Natural killer cell (primary cell): ENCODE data around the gene ATXN2. TPM values are rescaled to one million over a fixed set of nuclear protein-coding genes. Genes with fewer than 3 reads are reported as not detected.

Experiments
- ATAC-seq, 3 donors: fragments of 150-1000 bp in 2 of 3; fragments of 200-7000 bp in 1 of 3; cut with Tn5 transposase; 1 replicate in 1 of 3; 2 replicates in 2 of 3; pipeline ENCODE4 v1.10.0; 2021; ENCODE audit warnings: mild to moderate bottlenecking in 2 of 3, moderate library complexity in 2 of 3
- DNase-seq, 2 donors: peaks; one replicate each; pipeline versions ENCODE4 v3.0.0 to v3.0.0-alpha.2; 2013 to 2021; ENCODE audit warnings: mixed read lengths in 1 of 2
- H3K27ac ChIP-seq: one replicate; pipeline ENCODE4 v1.5.1; 2013; ENCODE audit warnings: mild to moderate bottlenecking, low read length
- H3K27me3 ChIP-seq: one replicate; pipeline ENCODE4 v1.6.1; 2013; ENCODE audit warnings: low read length; ENCODE audit not compliant: control insufficient read depth, insufficient read depth
- H3K36me3 ChIP-seq: one replicate; pipeline ENCODE4 v1.6.1; 2013; ENCODE audit warnings: low read length; ENCODE audit not compliant: control insufficient read depth, insufficient read depth
- H3K4me1 ChIP-seq: one replicate; pipeline ENCODE4 v1.6.1; 2013; ENCODE audit warnings: low read length; ENCODE audit not compliant: control insufficient read depth, insufficient read depth
- H3K4me3 ChIP-seq: one replicate; pipeline ENCODE4 v1.5.1; 2013; ENCODE audit warnings: low read length
- H3K9me3 ChIP-seq: one replicate; pipeline ENCODE4 v1.6.1; 2013; ENCODE audit warnings: low read length; ENCODE audit not compliant: control insufficient read depth, insufficient read depth
- H3K27ac Mint-ChIP-seq, 2 donors: one replicate each; pipeline ENCODE4 v1.8.0; 2022; ENCODE audit warnings: mild to moderate bottlenecking in 2 of 2, mixed read lengths in 2 of 2, moderate library complexity in 1 of 2
- H3K27me3 Mint-ChIP-seq, 2 donors: one replicate each; pipeline ENCODE4 v1.8.0; 2022; ENCODE audit warnings: low read depth in 2 of 2, mixed read lengths in 2 of 2
- H3K36me3 Mint-ChIP-seq: one replicate; pipeline ENCODE4 v1.8.0; 2022; ENCODE audit warnings: mixed read lengths
- H3K4me1 Mint-ChIP-seq, 2 donors: one replicate each; pipeline ENCODE4 v1.8.0; 2022; ENCODE audit warnings: mixed read lengths in 2 of 2
- H3K4me3 Mint-ChIP-seq: one replicate; pipeline ENCODE4 v1.8.0; 2022; ENCODE audit warnings: mild to moderate bottlenecking, moderate library complexity, mixed read lengths
- H3K9me3 Mint-ChIP-seq, 2 donors: one replicate each; pipeline ENCODE4 v1.8.0; 2022; ENCODE audit warnings: mixed read lengths in 2 of 2
- CTCF ChIP-seq: fragments of 200-600 bp; IDR thresholded peaks from one replicate; pipeline ENCODE4 v1.8.0; 2022; ENCODE audit warnings: antibody characterized with exemption
- WGBS: methylation state at CpG from one replicate; pipeline ENCODE4 v1.1.7; 2013; ENCODE audit warnings: missing lambda C conversion rate; ENCODE audit not compliant: insufficient coverage; 5-methylcytosine and 5-hydroxymethylcytosine counted together
- intact Hi-C: fragments of 100-400 bp; cut with micrococcal nuclease; formaldehyde crosslinking; loops from one replicate; pipeline ENCODE4 v1.14.2; 2022
- total RNA-seq, 4 donors: library from RNA; stranded (reverse); fragments of 120-200 nt in 1 of 4; gene quantifications; one replicate each; pipeline versions ENCODE4 v1.2.3 to v1.2.4, GENCODE V29; 2013 to 2022

Gene ATXN2
- total RNA-seq, 3 donors from 2014 or later (not counting 1 experiment from before 2014, with no cell fraction given), result 44.9 to 56.5 (median 51.5) TPM

GRCh38 chr12:111578276-111578970 lies 20.7 kb downstream of the ATXN2 start:
- H3K36me3 Mint-ChIP-seq, result no peaks in the 10 kb centered on the region
- peak overlapping the region; percentile 67 to 74 for H3K27ac Mint-ChIP-seq
- TF ChIP-seq CTCF, result no peak
- intact Hi-C loops, result no loop called here
- no peak for DNase-seq
- H3K9me3 Mint-ChIP-seq, result no peaks in the 10 kb centered on the region
- Histone ChIP-seq H3K4me1 (peaks cover 3% of the 10 kb centered on the region), H3K27me3 (no peaks in the 10 kb centered on the region), H3K4me3 (no peak overlapping the region), H3K36me3 (no peaks in the 10 kb centered on the region), H3K27ac (no peak overlapping the region), H3K9me3 (no peaks in the 10 kb centered on the region)
- no peak overlapping the region for H3K4me3 Mint-ChIP-seq
- H3K27me3 Mint-ChIP-seq, result no peaks in the 10 kb centered on the region
- peaks cover 17 to 29% of the 10 kb centered on the region in 2 donors for H3K4me1 Mint-ChIP-seq
- ATAC-seq, result peak in 2 of 3 donors; percentile 39 to 50
- WGBS, result no CpG with 5 or more reads among the region's 4 CpGs

GRCh38 chr12:111574797-111575443 lies 24.2 kb downstream of the ATXN2 start:
- H3K27me3 ChIP-seq, result no peaks in the 10 kb centered on the region
- peaks cover 3% of the 10 kb centered on the region for H3K4me1 ChIP-seq
- H3K9me3 Mint-ChIP-seq, result no peaks in the 10 kb centered on the region
- no peaks in the 10 kb centered on the region for H3K9me3 ChIP-seq
- peaks cover 24 to 27% of the 10 kb centered on the region in 2 donors for H3K4me1 Mint-ChIP-seq
- DNase-seq (no peak), ATAC-seq (no peak)
- H3K36me3 ChIP-seq, result no peaks in the 10 kb centered on the region
- H3K4me3 ChIP-seq, result no peak overlapping the region
- H3K27ac ChIP-seq, result no peak overlapping the region
- no peak for TF ChIP-seq CTCF
- H3K27me3 Mint-ChIP-seq, result no peaks in the 10 kb centered on the region
- no peak overlapping the region for H3K27ac Mint-ChIP-seq
- H3K4me3 Mint-ChIP-seq, result no peak overlapping the region
- intact Hi-C loops, result no loop called here
- 98% methylated on average over 4 of the region's 7 CpGs for WGBS
- no peaks in the 10 kb centered on the region for H3K36me3 Mint-ChIP-seq

- H3K4me1 ChIP-seq, result peaks cover 3% of the 10 kb centered on the region
- no peaks in the 10 kb centered on the region for H3K9me3 ChIP-seq
- H3K27ac ChIP-seq, result no peak overlapping the region
- WGBS, result no CpG with 5 or more reads among the region's 1 CpG
- H3K36me3 Mint-ChIP-seq, result no peaks in the 10 kb centered on the region
- no peaks in the 10 kb centered on the region for H3K27me3 Mint-ChIP-seq
- no peak overlapping the region for H3K27ac Mint-ChIP-seq
- no peak overlapping the region for H3K4me3 Mint-ChIP-seq
- H3K36me3 ChIP-seq, result no peaks in the 10 kb centered on the region
- H3K27me3 ChIP-seq, result no peaks in the 10 kb centered on the region
- H3K4me3 ChIP-seq, result no peak overlapping the region
- TF ChIP-seq CTCF, result no peak
- no peaks in the 10 kb centered on the region for H3K9me3 Mint-ChIP-seq
- intact Hi-C loops, result no loop called here
- H3K4me1 Mint-ChIP-seq, result peaks cover 28 to 34% of the 10 kb centered on the region in 2 donors
- no peak for DNase-seq
- ATAC-seq, result no peak
Observed at GRCh38 chr12:111573476-111573875, 25.6 kb downstream of the ATXN2 start.
